WTC11 (cell line): ENCODE data around the gene KIAA1328. TPM values are rescaled to one million over a fixed set of nuclear protein-coding genes. Genes with fewer than 3 reads are reported as not detected.

Experiments used
- ATAC-seq: fragments of 200-7000 bp; cut with Tn5 transposase; 2 replicates; pipeline ENCODE4 v1.10.0; 2021; ENCODE audit warnings: mild to moderate bottlenecking, moderate library complexity
- CTCF ChIA-PET: fragments of 300-600 bp; sonication (Branson Sonifier 250); formaldehyde crosslinking; loops from one replicate; lab custom pipeline; 2021; ENCODE audit warnings: antibody characterized with exemption; lab: Charles Lee
- POLR2A ChIA-PET: fragments of 350-600 bp; sonication (Branson Sonifier 250); formaldehyde crosslinking; loops from one replicate; lab custom pipeline; 2021; ENCODE audit warnings: antibody characterized with exemption; lab: Charles Lee
- DNase-seq: peaks from one replicate; pipeline ENCODE4 v3.0.0; 2021; ENCODE audit warnings: low spot score
- H3K27ac Mint-ChIP-seq: 2 replicates; pipeline ENCODE4 v1.8.0; 2021; ENCODE audit warnings: mixed read lengths
- H3K27me3 Mint-ChIP-seq: 2 replicates; pipeline ENCODE4 v1.8.0; 2021; ENCODE audit warnings: low read depth, mild to moderate bottlenecking, moderate library complexity, mixed read lengths
- H3K36me3 Mint-ChIP-seq: 2 replicates; pipeline ENCODE4 v1.8.0; 2021; ENCODE audit warnings: mixed read lengths
- H3K4me1 Mint-ChIP-seq: 2 replicates; pipeline ENCODE4 v1.8.0; 2022; ENCODE audit warnings: mixed read lengths
- H3K4me3 Mint-ChIP-seq: 2 replicates; pipeline ENCODE4 v1.8.0; 2021; ENCODE audit warnings: mild to moderate bottlenecking, moderate library complexity, mixed read lengths
- H3K9me3 Mint-ChIP-seq: 2 replicates; pipeline ENCODE4 v1.8.0; 2021; ENCODE audit warnings: mixed read lengths
- CBFB ChIP-seq: sonication (generic); formaldehyde crosslinking; IDR thresholded peaks from 2 replicates; pipeline ENCODE4 v1.8.1; 2022; ENCODE audit warnings: mild to moderate bottlenecking, low read depth, missing genetic modification reagents
- CREM ChIP-seq: sonication (generic); formaldehyde crosslinking; IDR thresholded peaks from 2 replicates; pipeline ENCODE4 v1.8.1; 2022; ENCODE audit warnings: mild to moderate bottlenecking, missing genetic modification reagents, moderate library complexity
- ELF4 ChIP-seq: sonication (generic); formaldehyde crosslinking; IDR thresholded peaks from 2 replicates; pipeline ENCODE4 v1.8.1; 2022; ENCODE audit warnings: low read depth, mild to moderate bottlenecking, moderate library complexity, missing genetic modification reagents
- GTF2I ChIP-seq: fragments of 250-450 bp; sonication (Bioruptor Pico); conservative IDR thresholded peaks from 2 replicates; pipeline ENCODE4 v1.4.0; 2021; ENCODE audit warnings: mild to moderate bottlenecking
- IRF2 ChIP-seq: sonication (generic); formaldehyde crosslinking; IDR thresholded peaks from 2 replicates; pipeline ENCODE4 v1.8.0; 2022; ENCODE audit warnings: low read depth, missing genetic modification reagents, borderline replicate concordance
- MYBL2 ChIP-seq: sonication (generic); formaldehyde crosslinking; IDR thresholded peaks from 2 replicates; pipeline ENCODE4 v1.8.1; 2023; ENCODE audit warnings: mild to moderate bottlenecking, moderate library complexity, missing genetic modification reagents
- NFYB ChIP-seq: sonication (generic); formaldehyde crosslinking; conservative IDR thresholded peaks from 2 replicates; pipeline ENCODE4 v1.8.0; 2022; ENCODE audit warnings: low read depth, missing genetic modification reagents
- NR1H2 ChIP-seq: sonication (generic); formaldehyde crosslinking; IDR thresholded peaks from 2 replicates; pipeline ENCODE4 v1.9.0; 2021; ENCODE audit warnings: mild to moderate bottlenecking, moderate library complexity, missing genetic modification reagents
- NR3C1 ChIP-seq: sonication (generic); formaldehyde crosslinking; conservative IDR thresholded peaks from 2 replicates; pipeline ENCODE4 v1.8.1; 2023; ENCODE audit warnings: low read depth, mild to moderate bottlenecking, missing genetic modification reagents
- PRRX2 ChIP-seq: fragments of 250-450 bp; sonication (Bioruptor Pico); IDR thresholded peaks from 2 replicates; pipeline ENCODE4 v1.8.0; 2021; ENCODE audit warnings: mild to moderate bottlenecking
- SMAD3 ChIP-seq: sonication (generic); formaldehyde crosslinking; IDR thresholded peaks from 2 replicates; pipeline ENCODE4 v1.8.0; 2022; ENCODE audit warnings: missing genetic modification reagents, mild to moderate bottlenecking, borderline replicate concordance
- ZNF138 ChIP-seq: sonication (generic); formaldehyde crosslinking; conservative IDR thresholded peaks from 2 replicates; pipeline ENCODE4 v1.8.1; 2022; ENCODE audit warnings: mild to moderate bottlenecking, moderate library complexity, missing genetic modification reagents
- ZNF671 ChIP-seq: fragments of 250-450 bp; sonication (Bioruptor Pico); IDR thresholded peaks from 2 replicates; pipeline ENCODE4 v1.8.0; 2021; ENCODE audit warnings: mild to moderate bottlenecking
- total RNA-seq: library from RNA; stranded (reverse); gene quantifications from 3 replicates; pipeline ENCODE4 v1.2.3, GENCODE V29; 2021
- TF ChIP-seq, protein P1 (sequence below): sonication (generic); formaldehyde crosslinking; IDR thresholded peaks from 2 replicates; pipeline ENCODE4 v1.8.1; 2022; ENCODE audit warnings: mild to moderate bottlenecking, moderate library complexity, missing genetic modification reagents
- TF ChIP-seq, protein P2 (sequence below): sonication (generic); formaldehyde crosslinking; IDR thresholded peaks from 2 replicates; pipeline ENCODE4 v1.8.0; 2023; ENCODE audit warnings: missing genetic modification reagents, mild to moderate bottlenecking, borderline replicate concordance
- TF ChIP-seq, protein P3 (sequence below): fragments of 250-450 bp; sonication (Bioruptor Pico); IDR thresholded peaks from 2 replicates; pipeline ENCODE4 v1.9.0; 2021; ENCODE audit warnings: moderate library complexity, mild to moderate bottlenecking, inconsistent platforms, borderline replicate concordance
- TF ChIP-seq, protein P4 (sequence below): fragments of 250-450 bp; sonication (Bioruptor Pico); conservative IDR thresholded peaks from 2 replicates; pipeline ENCODE4 v1.9.0; 2021; ENCODE audit warnings: mild to moderate bottlenecking
- TF ChIP-seq, protein P5 (sequence below): fragments of 250-450 bp; sonication (Bioruptor Pico); IDR thresholded peaks from 2 replicates; pipeline ENCODE4 v2.1.2; 2022; ENCODE audit warnings: mild to moderate bottlenecking, moderate library complexity

Gene KIAA1328
- total RNA-seq, 1 experiment from 2014 or later, result 4.8 TPM

DNA sequence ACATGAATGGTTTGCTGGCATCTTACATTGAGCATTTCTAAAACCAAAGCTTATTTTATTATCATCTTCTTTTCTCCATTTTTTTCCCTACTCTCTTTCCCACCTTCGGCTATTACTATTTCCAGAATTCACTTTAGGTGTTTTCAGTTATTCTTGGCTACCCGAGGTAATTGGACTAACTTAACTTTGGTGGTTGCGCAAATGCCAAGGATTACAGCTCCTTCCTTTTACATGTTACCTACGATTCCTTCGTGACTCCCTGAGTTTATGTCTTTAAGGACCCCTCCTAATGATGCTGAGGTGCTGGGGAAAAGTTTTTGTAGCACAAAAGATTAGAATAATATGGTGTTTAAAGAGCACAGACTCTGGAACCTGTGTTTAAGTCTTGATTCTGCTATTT is 14.3 kb downstream of the KIAA1328 start:
- CTCF ChIA-PET, result interaction anchor here (1.0 to 1.2 kb wide), 2 partner anchors 14 to 56 kb away, joined by 4 to 5 read pairs; no protein-coding TSS in a partner anchor
- ATAC-seq (no peak), DNase-seq (no peak)
- POLR2A ChIA-PET, result no interaction called here
- Mint-ChIP-seq H3K4me3 (no peak overlapping the region), H3K9me3 (no peaks in the 10 kb centered on the region), H3K4me1 (peaks cover 17% of the 10 kb centered on the region), H3K27ac (no peak overlapping the region), H3K36me3 (no peaks in the 10 kb centered on the region; the same call in 1 of the 2 replicates), H3K27me3 (no peaks in the 10 kb centered on the region)
- TF ChIP-seq, protein P1, sequence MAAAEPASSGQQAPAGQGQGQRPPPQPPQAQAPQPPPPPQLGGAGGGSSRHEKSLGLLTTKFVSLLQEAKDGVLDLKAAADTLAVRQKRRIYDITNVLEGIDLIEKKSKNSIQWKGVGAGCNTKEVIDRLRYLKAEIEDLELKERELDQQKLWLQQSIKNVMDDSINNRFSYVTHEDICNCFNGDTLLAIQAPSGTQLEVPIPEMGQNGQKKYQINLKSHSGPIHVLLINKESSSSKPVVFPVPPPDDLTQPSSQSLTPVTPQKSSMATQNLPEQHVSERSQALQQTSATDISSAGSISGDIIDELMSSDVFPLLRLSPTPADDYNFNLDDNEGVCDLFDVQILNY (CRISPR knock-in tag), result no peak
- TF ChIP-seq MYBL2 (CRISPR knock-in tag) (no peak), CBFB (no peak), CREM (no peak), ZNF138 (CRISPR knock-in tag) (no peak), IRF2 (no peak), NR3C1 (CRISPR knock-in tag) (no peak), GTF2I (no peak), ZNF671 (CRISPR knock-in tag) (no peak), NR1H2 (CRISPR knock-in tag) (no peak)
- TF ChIP-seq, protein P2, sequence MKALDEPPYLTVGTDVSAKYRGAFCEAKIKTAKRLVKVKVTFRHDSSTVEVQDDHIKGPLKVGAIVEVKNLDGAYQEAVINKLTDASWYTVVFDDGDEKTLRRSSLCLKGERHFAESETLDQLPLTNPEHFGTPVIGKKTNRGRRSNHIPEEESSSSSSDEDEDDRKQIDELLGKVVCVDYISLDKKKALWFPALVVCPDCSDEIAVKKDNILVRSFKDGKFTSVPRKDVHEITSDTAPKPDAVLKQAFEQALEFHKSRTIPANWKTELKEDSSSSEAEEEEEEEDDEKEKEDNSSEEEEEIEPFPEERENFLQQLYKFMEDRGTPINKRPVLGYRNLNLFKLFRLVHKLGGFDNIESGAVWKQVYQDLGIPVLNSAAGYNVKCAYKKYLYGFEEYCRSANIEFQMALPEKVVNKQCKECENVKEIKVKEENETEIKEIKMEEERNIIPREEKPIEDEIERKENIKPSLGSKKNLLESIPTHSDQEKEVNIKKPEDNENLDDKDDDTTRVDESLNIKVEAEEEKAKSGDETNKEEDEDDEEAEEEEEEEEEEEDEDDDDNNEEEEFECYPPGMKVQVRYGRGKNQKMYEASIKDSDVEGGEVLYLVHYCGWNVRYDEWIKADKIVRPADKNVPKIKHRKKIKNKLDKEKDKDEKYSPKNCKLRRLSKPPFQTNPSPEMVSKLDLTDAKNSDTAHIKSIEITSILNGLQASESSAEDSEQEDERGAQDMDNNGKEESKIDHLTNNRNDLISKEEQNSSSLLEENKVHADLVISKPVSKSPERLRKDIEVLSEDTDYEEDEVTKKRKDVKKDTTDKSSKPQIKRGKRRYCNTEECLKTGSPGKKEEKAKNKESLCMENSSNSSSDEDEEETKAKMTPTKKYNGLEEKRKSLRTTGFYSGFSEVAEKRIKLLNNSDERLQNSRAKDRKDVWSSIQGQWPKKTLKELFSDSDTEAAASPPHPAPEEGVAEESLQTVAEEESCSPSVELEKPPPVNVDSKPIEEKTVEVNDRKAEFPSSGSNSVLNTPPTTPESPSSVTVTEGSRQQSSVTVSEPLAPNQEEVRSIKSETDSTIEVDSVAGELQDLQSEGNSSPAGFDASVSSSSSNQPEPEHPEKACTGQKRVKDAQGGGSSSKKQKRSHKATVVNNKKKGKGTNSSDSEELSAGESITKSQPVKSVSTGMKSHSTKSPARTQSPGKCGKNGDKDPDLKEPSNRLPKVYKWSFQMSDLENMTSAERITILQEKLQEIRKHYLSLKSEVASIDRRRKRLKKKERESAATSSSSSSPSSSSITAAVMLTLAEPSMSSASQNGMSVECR (CRISPR knock-in tag), result no peak
- TF ChIP-seq, protein P3, sequence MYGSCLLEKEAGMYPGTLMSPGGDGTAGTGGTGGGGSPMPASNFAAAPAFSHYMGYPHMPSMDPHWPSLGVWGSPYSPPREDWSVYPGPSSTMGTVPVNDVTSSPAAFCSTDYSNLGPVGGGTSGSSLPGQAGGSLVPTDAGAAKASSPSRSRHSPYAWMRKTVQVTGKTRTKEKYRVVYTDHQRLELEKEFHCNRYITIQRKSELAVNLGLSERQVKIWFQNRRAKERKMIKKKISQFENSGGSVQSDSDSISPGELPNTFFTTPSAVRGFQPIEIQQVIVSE (CRISPR knock-in tag), result no peak
- TF ChIP-seq, protein P4, sequence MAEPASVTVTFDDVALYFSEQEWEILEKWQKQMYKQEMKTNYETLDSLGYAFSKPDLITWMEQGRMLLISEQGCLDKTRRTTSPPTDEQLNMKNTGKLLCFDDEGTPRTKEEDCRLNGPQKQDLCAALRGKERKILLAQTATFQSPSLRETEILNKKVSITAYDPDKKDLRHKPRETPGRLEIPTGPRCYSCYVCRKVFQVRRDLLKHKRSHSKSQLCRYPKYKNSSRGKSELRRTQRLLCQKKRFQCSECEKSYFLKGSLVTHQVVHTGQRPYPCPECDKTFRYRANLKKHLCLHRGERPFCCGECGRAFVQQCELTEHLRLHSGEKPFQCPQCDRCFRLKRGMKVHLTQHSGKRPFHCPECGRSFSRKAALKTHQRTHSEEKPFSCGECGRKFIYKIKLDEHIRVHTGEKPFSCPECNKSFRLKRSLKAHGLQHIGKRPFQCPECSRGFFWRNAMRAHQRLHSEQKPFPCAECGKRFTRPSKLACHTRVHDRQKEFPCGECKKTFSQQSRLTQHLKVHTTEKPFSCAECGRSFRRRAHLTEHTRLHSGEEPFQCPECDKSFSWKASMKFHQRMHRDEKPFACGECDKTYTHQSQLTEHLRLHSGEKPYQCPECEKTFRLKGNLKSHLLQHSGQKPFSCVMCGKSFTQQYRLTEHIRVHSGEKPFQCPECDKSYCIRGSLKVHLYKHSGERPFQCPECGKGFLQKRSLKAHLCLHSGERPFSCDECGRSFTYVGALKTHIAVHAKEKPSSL (CRISPR knock-in tag), result no peak

DNA sequence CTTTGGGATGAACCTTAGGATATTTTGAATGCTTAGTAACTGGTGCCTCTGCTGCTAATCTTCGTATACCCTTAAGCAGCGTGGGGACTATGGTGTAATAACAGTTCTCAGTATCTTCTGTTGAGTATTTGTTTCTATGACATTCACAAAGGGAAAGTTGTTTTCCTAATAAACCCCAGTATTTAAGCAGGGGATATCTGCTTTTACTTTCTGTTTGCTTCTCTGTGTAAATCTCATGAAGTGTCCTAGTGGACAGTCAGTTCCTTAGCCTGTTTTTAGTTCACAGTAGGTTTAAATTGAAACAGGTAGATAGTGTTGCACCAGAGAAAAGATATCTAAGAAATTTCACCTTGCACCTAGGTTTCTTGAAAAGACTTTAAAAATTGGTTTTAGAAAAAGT is 14.9 kb downstream of the KIAA1328 start:
- Mint-ChIP-seq H3K9me3 (no peaks in the 10 kb centered on the region), H3K27me3 (no peaks in the 10 kb centered on the region)
- no peak for DNase-seq

More for the DNA sequence above, 14.9 kb downstream of the KIAA1328 start:
- H3K27ac Mint-ChIP-seq, result no peak overlapping the region
- ChIA-PET CTCF (no interaction called here), POLR2A (no interaction called here)
- H3K4me3 Mint-ChIP-seq, result no peak overlapping the region
- no peaks in the 10 kb centered on the region; the same call in 1 of the 2 replicates for H3K36me3 Mint-ChIP-seq
- no peak for ATAC-seq
- peaks cover 17% of the 10 kb centered on the region for H3K4me1 Mint-ChIP-seq
- TF ChIP-seq SMAD3 (CRISPR knock-in tag) (no peak), PRRX2 (CRISPR knock-in tag) (no peak), NFYB (no peak), ZNF671 (CRISPR knock-in tag) (no peak), ELF4 (no peak)
- TF ChIP-seq, protein P5, sequence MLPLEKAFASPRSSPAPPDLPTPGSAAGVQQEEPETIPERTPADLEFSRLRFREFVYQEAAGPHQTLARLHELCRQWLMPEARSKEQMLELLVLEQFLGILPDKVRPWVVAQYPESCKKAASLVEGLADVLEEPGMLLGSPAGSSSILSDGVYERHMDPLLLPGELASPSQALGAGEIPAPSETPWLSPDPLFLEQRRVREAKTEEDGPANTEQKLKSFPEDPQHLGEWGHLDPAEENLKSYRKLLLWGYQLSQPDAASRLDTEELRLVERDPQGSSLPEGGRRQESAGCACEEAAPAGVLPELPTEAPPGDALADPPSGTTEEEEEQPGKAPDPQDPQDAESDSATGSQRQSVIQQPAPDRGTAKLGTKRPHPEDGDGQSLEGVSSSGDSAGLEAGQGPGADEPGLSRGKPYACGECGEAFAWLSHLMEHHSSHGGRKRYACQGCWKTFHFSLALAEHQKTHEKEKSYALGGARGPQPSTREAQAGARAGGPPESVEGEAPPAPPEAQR (CRISPR knock-in tag), result no peak
